Ovary (tissue), 9 donors: ENCODE measurements around the gene ADAMTS17. TPM values are rescaled to one million over a fixed set of nuclear protein-coding genes. Genes with fewer than 3 reads are reported as not detected.
A peak's percentile ranks its signal among the peaks of the same experiment; 100 is the strongest.

Experiments
- DNase-seq, 5 donors: peaks; one replicate each; pipeline ENCODE4 v3.0.0-alpha.2; 2019 to 2020
- H3K27ac ChIP-seq, 2 donors: fragments of 200-600 bp; one replicate each; pipeline versions ENCODE4 v1.5.1 to v1.8.0; 2019 to 2022
- H3K27me3 ChIP-seq: fragments of 200-600 bp; one replicate; pipeline ENCODE4 v1.8.0; 2022
- H3K36me3 ChIP-seq: fragments of 200-600 bp; sonication (generic); one replicate; pipeline ENCODE4 v1.5.1; 2019
- H3K4me1 ChIP-seq: one replicate; pipeline ENCODE4 v1.8.1; 2013; ENCODE audit warnings: mild to moderate bottlenecking, moderate library complexity; ENCODE audit not compliant: insufficient read depth
- H3K4me3 ChIP-seq: fragments of 200-600 bp; sonication (generic); one replicate; pipeline ENCODE4 v1.5.1; 2017
- H3K9me3 ChIP-seq, 2 donors: fragments of 200-600 bp in 1 of 2; sonication (generic) in 1 of 2; one replicate each; pipeline versions ENCODE4 v1.5.1 to v1.8.1; 2013 to 2019; ENCODE audit warnings: mild to moderate bottlenecking in 1 of 2, moderate library complexity in 1 of 2
- EP300 ChIP-seq: sonication (generic); formaldehyde crosslinking; IDR thresholded peaks from one replicate; pipeline ENCODE4 v1.6.1; 2017; ENCODE audit warnings: antibody characterized with exemption
- POLR2A ChIP-seq: fragments of 450-650 bp; IDR thresholded peaks from one replicate; pipeline ENCODE4 v1.6.1; 2017; ENCODE audit warnings: antibody characterized with exemption, mild to moderate bottlenecking, moderate library complexity
- WGBS, 3 donors: extraction: QIAGEN DNeasy Blood & Tissue Kit in 1 of 3; methylation state at CpG; one replicate each; pipeline versions ENCODE4 v1.1.5 to v1.1.7; 2013 to 2017; 5-methylcytosine and 5-hydroxymethylcytosine counted together
- intact Hi-C, 4 donors: fragments of 100-400 bp; cut with DNase I; formaldehyde crosslinking; loops; one replicate each; pipeline versions ENCODE4 v1.11.0 to v1.15.1; 2022 to 2023
- polyA plus RNA-seq, 2 donors: library from polyadenylated mRNA; stranded (reverse); fragments of 200-250 nt in 1 of 2; fragments of 350-450 nt in 1 of 2; fragmentation: Illumina TruSeq in 1 of 2; extraction: RNeasy Lipid Tissue Mini Kit (QIAGEN cat#74804) in 1 of 2; gene quantifications; one replicate each; pipeline ENCODE4 v1.2.3, GENCODE V29; 2013 to 2014
- total RNA-seq, 7 donors: library from RNA; depleted of rRNA in 2 of 7; stranded (reverse); fragments of >200 nt in 2 of 7; fragmentation: NEBNext Ultra II Directional in 3 of 7; extraction: Animal tissue kit (Norgen Biotek cat#: 25700) in 3 of 7; gene quantifications; one replicate each; pipeline versions ENCODE4 v1.1.0 to v1.2.4, GENCODE V29; 2016 to 2023
- TF ChIP-seq, protein P1 (sequence below), 3 donors: fragments of 450-650 bp in 2 of 3; fragments of 200-600 bp in 1 of 3; IDR thresholded peaks; one replicate each; pipeline versions ENCODE4 v1.5.1 to v1.8.0; 2016 to 2022; ENCODE audit warnings: antibody characterized with exemption in 3 of 3, mild to moderate bottlenecking in 1 of 3
- donor health status: DM: no; HTN: no; CAD: no; lungs with moderate emphysema.
- donor health status: DM: no; HTN: no; CAD: no.
- donor health status: Bipolar disorder and iron deficiency.
- donor health status: DM: yes; HTN: yes; CAD: no.
- donor health status: DM: no; HTN: no; CAD: no.
- donor health status: DM: yes; HTN: yes; CAD: no.

Gene ADAMTS17
- total and polyA plus RNA-seq, 9 donors = 1.3 to 11.3 (median 5.9) TPM

DNA sequence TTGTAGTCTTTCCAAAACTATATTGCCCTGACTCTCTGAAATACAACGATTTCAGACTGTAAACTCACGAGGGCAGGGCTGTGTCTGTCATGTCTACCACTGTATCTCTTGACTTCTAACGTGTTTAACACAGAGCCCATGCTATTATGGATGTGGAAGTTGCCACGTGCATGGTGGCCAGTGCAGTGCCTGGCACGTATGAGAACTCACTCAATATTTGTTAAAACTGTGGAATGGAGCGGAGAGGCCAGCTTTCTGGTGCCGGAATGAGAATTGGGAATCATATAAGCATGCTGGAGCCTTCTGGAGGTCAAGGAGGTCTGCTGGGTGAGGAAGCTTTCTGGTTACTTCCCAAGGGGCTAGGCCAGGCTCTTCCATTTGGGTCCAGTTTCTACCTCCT, 387.9 kb downstream of the ADAMTS17 start:
- peak in 1 of 5 donors; percentile 15 for DNase-seq
- H3K36me3 ChIP-seq = no peaks in the 10 kb centered on the region
- 76 to 86% (median 83%) methylated on average over 7 of the region's 7 CpGs for WGBS, 3 donors
- H3K27ac ChIP-seq = peak overlapping the region in 1 of 2 donors; percentile 66
- no peaks in the 10 kb centered on the region for H3K9me3 ChIP-seq
- peaks cover 12% of the 10 kb centered on the region for H3K4me1 ChIP-seq
- TF ChIP-seq POLR2A (no peak), EP300 (no peak)
- TF ChIP-seq, protein P1, sequence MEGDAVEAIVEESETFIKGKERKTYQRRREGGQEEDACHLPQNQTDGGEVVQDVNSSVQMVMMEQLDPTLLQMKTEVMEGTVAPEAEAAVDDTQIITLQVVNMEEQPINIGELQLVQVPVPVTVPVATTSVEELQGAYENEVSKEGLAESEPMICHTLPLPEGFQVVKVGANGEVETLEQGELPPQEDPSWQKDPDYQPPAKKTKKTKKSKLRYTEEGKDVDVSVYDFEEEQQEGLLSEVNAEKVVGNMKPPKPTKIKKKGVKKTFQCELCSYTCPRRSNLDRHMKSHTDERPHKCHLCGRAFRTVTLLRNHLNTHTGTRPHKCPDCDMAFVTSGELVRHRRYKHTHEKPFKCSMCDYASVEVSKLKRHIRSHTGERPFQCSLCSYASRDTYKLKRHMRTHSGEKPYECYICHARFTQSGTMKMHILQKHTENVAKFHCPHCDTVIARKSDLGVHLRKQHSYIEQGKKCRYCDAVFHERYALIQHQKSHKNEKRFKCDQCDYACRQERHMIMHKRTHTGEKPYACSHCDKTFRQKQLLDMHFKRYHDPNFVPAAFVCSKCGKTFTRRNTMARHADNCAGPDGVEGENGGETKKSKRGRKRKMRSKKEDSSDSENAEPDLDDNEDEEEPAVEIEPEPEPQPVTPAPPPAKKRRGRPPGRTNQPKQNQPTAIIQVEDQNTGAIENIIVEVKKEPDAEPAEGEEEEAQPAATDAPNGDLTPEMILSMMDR (IDR thresholded peaks at IDR 0.05) = no peak
- no peak overlapping the region for H3K4me3 ChIP-seq
- intact Hi-C loops = loop anchor here in 2 of 4 donors (10.0 kb wide), 2 partner anchors 381 to 391 kb away; partner anchors contain the start of gene ADAMTS17 (in 1 of the 2)
- no peaks in the 10 kb centered on the region for H3K27me3 ChIP-seq

DNA sequence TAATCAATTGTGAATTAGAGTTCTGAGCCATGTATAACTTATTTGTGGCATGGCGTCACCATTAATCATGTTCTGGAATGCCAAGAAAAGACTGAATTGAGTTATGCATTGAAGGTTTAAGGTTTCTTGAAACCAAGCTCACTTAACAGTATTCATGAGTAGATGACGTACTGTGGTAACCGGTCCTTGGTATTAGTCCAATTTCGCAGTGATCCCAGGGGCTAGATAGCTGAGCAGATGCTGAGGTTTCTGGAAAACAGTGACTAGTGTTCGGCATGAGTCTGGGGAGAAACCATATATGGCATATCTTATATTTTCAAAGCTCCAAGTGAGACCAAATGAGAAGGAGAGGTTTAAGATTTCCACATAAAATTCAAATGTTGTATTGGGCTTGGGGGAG, 390.3 kb downstream of the ADAMTS17 start:
- 83 to 88% (median 88%) methylated on average over 5 of the region's 5 CpGs for WGBS, 3 donors
- intact Hi-C loops = loop anchor here in 2 of 4 donors (10.0 kb wide), 2 partner anchors 383 to 393 kb away; partner anchors contain the start of gene ADAMTS17 (in 1 of the 2)
- DNase-seq = no peak
- Histone ChIP-seq H3K27me3 (no peaks in the 10 kb centered on the region), H3K36me3 (no peaks in the 10 kb centered on the region), H3K4me3 (no peak overlapping the region), H3K27ac (no peak overlapping the region), H3K9me3 (no peaks in the 10 kb centered on the region), H3K4me1 (peaks cover 12% of the 10 kb centered on the region)
- TF ChIP-seq POLR2A (no peak), EP300 (no peak)
- TF ChIP-seq, protein P1 (IDR thresholded peaks at IDR 0.05) = no peak

DNA sequence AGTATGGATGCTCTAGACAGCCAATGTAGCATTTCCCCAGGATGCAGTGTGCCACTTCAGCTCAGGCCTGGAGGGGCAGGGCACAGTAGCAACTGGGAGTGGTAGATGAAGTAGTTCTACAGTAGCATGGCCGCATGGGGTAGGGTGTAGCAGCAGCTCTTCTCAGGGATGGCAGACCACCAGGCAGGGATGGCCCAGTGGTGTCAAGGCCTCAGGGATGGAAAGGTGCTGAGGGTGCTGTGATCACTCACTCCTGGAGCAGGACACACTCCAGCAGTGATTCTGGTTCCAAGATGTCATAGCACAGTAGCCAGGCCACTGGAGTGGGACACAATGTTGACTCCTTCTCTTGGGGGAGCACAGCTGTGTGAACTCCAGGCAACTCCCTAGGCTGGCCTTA, 397.6 kb downstream of the ADAMTS17 start:
- no peak for DNase-seq
- TF ChIP-seq POLR2A = no peak
- TF ChIP-seq, protein P1 (IDR thresholded peaks at IDR 0.05) = no peak
- TF ChIP-seq EP300 = no peak
- no peaks in the 10 kb centered on the region for H3K9me3 ChIP-seq

DNA sequence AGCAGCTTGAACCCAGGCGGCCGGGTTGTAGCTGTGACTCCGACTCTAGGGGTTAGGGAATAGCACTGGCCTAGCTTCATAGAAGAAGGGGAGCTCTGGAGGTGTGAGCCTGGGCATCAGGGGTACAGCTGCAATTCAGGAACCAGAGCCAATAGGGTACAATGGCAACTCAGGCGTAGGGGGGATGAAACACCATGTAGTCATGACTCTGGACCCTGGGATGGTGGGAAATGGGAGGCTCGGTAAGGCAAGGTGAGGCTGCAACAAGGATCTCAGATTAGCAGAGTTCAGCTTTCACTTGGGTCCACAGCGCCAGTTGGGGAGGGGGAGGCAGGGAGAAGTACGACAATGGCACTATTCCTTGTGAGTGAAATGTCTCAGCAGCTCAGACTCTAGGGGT, 398.3 kb downstream of the ADAMTS17 start:
- Histone ChIP-seq H3K36me3 (no peaks in the 10 kb centered on the region), H3K4me1 (no peaks in the 10 kb centered on the region), H3K27me3 (no peaks in the 10 kb centered on the region), H3K4me3 (no peak overlapping the region), H3K27ac (no peak overlapping the region), H3K9me3 (no peaks in the 10 kb centered on the region)
- intact Hi-C loops = no loop called here
- 93 to 96% (median 95%) methylated on average over 7 of the region's 7 CpGs for WGBS, 3 donors
- no peak for DNase-seq
- TF ChIP-seq, protein P1 (IDR thresholded peaks at IDR 0.05) = no peak
- TF ChIP-seq EP300 = no peak
- no peak for TF ChIP-seq POLR2A

More for the DNA sequence above, 397.6 kb downstream of the ADAMTS17 start:
- H3K27me3 ChIP-seq = no peaks in the 10 kb centered on the region
- H3K36me3 ChIP-seq = no peaks in the 10 kb centered on the region
- no peak overlapping the region for H3K4me3 ChIP-seq
- H3K27ac ChIP-seq = no peak overlapping the region
- intact Hi-C loops = no loop called here
- H3K4me1 ChIP-seq = no peaks in the 10 kb centered on the region
- WGBS, 3 donors = 97 to 100% (median 100%) methylated on average over 1 of the region's 1 CpG
